GM18519 (cell line): ENCODE results near the gene SBK3.
"Not testable (repeated sequence)": the region's sequence is repeated elsewhere in the genome, so short reads cannot be mapped to it uniquely, and the experiment has no call there.

Experiments
- ATAC-seq: cut with Tn5 transposase; IDR thresholded peaks from one replicate; pipeline ENCODE4 v1.9.1; 2021; ENCODE audit warnings: mild to moderate bottlenecking, moderate library complexity; ENCODE audit not compliant: unreplicated experiment, low FRiP score

The SBK3 gene

DNA sequence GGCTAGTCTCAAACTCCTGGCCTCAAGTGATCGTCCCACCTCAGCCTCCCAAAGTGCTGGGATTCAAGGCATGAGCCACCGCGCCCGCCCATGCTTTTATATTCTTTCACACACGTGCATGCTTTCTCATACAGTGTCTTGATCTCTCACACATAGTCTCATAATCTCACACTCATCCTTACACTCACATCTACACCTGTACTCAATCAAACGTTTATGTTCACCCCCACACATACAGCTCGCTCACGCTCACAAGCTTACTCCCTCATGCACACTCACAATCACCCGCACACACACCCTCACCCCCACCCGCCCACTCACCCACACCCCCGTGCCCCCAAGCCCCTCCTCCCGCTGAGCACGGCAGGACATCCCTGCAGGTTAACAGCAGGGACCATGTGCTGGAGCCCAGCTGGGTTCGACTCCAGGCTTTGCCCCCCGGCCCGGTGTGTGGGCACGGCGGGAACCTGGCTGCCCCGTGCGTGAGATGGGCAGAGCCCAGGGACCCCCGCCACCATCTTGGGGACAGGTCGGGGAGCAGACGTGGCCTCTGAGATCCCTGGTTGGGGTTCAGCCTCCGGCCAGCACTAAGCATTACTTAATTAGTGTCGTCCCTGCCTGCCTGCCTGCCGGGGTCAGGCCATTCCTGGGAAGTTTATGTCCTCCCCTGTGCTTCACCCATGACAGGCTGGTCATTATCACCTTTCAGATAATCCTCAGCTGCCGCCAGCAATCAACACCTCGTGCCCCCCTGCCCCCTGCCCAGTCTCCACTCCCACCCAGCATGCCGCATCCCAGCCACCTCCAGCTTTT lies 19.8 kb downstream of the SBK3 start:
- no peak for ATAC-seq

DNA sequence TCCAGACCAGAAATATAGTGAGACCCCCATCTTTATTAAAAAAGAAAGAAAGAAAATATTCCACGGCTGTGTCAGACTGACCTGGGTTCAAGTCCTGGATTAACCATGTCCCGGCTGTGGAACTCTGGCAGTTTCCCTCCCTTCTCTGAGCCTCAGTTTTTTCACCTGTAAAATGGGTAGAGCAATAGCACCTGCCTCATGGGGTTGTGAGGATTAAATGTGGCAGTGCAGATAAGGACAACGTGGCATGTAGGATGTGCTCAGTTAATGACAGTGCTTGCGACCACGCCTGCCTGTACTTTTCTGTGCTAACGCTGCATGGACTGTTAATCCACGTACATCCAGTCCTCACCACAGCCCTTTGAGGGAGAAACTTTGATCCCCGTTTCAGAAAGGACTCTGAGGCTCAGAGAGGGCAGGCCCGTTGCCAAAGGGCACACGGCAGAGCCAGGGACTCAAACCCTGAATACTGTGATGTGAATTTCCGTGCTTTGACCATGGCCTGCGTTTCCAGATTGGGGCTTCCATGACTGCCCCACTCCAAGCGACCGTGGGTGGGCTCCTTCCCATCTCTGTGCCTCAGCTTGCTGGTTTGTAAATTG lies 24.6 kb downstream of the SBK3 start:
- no peak for ATAC-seq

DNA sequence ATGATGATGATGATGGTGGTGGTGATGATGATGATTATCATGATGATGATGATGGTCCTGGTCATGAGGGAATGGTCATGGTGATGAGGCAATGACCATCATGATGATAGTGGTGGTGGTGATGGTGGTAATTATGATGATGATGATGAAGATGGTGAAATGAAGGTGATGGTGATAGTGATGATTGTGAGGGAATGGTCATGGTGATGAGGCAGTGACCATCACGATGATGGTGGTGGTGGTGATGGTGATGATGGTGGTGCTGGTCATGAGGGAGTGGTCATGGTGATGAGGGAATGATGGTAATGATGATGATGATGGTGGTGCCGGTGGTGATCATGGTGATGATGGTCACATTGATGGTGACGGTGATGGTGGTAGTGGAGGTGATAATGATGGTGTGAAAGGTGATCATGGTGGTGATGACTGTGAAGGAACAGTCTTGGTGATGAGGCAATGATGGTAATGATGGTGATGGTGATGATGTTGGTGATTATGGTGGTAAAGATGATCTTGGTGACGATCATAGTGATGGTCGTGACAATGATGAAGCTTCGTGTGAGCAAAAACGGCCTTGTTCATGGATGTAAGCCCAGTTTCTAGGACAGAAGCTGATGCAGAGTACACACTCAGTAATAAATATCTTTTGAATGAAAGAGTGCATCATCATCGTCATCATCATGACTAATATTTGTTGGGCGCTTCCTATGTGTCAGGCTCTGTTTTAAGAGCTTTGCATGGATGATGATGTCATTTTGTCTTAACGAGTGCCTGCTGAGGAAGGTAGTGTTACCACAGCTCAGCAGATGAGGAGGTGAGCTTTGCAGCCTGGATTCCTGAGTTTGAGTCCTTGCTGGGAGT lies 25.7 kb downstream of the SBK3 start:
- no peak for ATAC-seq

DNA sequence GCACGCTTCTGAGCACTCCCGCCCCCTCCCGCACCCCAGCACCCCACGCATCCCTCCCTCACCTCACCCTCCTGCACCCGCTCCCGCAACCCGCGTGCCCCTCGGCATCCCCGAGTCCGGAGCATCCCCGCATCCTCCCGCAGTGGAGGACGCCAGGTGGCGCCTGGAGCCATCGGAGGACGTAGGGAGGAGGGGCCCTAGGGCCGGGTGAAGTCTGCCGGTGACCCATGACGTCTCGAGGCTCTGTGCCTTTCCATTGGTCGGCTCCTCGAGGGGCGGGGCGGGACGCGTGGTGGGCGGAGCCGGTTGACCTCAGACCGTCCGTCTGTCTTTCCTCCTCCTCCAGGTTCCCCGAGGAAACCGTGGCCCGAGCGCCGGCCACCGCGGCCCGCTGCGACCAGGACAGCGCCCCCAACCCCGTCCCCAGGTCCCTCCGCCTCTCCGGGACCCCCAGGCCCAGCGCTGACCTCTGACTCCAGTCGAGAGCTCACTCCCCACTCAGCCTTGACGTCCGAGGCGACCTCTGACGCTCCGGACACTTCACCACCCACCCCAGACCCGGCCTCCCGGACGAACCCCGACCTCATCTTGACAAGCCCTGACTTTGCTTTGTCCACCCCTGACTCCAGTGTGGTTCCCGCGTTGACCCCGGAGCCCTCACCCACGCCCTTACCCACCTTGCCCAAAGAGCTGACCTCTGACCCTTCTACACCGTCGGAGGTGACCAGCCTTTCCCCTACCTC lies 28.3 kb downstream of the SBK3 start:
- ATAC-seq = peak; percentile 94

DNA sequence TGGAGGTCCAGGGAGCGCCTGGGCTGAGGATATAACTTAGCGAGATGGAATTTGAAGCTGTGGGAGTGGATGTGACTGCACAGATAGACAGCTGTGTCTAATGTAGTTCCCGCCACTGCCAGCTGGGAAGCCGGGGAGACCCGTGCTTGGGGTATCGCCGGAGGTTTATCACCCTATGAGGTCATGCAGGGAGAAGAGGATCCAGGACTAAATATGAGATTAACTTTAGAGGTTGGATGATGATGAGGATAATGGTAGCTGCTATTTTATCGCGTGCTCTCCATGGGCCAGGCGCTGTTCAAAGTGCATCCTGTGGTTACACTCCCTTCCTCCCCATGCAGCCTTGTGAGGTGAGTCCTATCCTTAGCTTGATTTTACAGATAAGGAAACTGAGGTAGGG lies 37.2 kb downstream of the SBK3 start:
- no peak for ATAC-seq

DNA sequence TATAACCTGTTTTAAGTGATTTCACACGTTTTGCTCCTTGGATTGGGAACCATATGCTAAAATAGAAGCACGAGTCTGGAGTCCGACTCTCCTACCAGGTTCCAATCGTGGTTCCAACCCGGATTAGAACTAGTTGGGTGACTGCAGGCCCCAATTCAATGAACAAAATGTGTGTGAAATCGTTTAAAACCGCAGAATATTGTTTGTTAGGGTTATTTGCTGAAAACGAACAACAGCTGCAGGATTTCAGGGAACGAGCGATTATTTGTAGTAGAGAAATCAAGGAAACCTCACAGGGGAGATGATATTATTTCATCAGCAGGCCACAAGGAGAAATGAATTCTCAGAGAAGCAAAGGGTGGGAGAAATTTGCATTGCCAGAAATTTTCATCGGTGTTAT lies 40.4 kb downstream of the SBK3 start:
- no peak for ATAC-seq

DNA sequence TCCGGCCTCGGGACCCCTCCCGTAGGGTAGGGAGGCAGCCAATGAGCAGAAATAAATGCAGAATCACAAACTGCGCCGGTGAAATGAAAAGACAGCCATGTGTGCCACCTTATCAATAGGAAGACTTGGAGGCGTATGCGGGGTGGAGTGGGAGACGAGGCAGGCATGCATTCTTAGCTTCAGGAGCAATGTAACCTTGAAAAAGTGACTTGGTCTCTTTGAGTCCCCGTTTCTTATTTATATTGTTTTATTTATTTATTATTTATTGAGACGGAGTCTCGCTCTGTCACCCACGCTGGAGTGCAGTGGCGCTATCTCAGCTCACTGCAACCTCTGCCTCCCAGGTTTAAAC lies 41.1 kb downstream of the SBK3 start:
- no peak for ATAC-seq

DNA sequence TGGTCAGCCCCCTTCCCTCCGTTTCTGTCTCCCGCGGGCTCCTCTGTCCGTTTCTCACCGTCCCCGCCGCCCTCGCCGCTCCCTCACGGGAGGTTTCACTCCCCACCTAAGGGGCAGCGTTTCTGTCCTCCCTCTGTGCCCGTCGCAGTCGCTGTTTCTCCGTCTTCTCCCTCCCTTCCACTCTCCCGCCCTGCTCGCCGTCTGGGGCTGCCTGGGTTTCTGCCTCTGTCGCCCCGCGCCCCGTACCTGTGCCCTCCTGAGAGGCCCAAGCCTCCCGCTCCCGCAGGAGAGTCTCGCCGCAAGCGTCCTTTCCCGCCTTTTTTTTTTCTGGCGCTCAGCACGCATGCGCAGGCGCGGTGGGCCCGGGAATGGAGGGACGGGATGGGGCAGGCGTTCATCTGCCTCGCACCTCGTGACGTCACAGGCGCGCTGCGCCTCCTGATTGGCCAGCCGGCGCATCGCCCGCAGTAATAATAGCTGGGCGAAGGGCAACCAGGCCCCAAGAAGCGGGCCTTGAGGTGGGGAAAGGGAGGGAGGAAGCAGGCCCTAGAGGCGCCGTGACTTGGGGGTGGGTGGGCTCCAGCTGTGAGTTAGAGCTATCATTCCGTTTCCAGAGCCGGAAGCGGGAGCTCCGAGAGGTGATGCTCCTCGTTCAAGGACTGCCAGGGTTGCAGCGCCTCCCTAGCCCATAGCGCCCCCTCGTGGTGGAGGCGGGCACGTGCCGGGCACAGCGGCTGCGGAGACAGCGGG lies 41.7 kb downstream of the SBK3 start:
- peak; percentile 84 for ATAC-seq

DNA sequence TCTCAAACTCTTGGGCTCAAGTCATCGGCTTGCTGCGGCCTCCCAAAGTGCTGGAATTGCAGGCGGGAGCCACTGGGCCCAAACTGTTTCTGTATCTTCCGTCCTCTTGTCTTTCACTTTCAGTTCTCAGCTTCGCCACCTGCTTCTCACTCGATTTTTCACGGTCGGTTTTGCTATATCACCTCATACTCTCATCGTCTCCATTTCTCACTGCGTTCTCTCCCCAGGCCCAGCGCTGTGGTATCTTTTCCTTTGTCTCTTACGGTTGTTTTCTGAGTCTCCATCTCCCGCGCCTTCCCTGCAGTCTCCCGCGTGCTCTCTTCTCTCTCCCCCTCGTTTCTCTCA lies 42.2 kb downstream of the SBK3 start:
- ATAC-seq = no peak

DNA sequence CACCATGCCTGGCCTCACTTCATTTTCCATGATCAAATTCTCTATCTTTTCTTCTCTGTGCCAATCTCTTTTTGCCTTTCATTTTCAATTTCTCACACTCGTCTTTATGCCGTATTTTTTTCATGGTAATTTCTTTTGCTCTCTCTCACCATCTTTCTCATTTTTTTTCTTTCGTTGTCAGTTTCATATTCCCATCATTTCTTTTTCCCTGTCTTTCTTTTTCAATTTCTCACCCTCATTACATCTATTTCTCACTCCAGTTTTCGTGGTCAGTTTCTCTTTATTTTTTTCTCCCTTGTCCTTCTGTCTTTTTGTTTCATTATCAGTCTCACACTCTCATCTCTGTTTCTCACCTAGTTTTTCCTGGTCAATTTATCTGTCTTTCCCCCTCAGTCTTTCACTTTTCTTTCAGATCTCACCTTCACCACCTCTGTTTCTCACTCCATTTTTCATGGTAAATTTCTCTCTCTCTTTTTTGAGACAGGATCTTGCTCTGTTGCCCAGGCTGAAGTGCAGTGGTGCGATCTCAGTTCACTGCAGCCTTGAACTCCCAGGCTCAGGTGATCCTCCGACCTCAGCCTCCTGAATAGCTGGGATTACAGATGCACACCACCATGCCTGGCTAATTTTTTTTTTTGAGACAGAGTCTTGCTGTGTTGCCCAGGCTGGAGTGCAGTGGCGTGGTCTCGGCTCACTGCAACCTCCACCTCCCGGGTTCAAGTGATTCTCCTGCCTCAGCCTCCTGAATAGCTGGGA lies 43.0 kb downstream of the SBK3 start:
- ATAC-seq = no peak

DNA sequence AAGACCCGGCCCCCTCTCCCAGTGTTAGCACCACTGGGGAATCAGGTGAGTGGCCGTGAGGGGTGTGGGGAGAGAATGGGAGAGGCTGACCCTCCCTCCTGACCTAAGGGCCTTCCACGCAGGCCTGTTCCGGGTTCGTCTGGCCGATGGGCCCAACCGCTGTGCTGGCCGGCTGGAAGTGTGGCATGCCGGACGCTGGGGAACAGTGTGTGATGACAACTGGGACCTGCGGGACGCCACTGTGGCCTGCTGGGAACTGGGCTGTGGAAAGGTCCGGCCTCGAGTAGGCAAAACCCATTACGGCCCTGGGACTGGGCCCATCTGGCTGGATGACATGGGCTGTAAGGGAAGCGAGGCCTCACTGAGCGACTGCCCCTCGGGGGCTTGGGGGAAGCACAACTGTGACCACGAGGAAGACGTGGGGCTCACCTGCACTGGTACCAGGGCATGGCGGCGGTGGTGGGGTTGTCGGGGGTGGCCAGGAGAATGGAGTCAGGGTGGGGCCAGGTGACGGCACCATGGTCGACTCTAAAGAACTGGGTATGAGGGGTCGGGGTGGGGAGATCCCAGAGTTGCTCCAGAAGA lies 44.9 kb downstream of the SBK3 start:
- no peak for ATAC-seq

DNA sequence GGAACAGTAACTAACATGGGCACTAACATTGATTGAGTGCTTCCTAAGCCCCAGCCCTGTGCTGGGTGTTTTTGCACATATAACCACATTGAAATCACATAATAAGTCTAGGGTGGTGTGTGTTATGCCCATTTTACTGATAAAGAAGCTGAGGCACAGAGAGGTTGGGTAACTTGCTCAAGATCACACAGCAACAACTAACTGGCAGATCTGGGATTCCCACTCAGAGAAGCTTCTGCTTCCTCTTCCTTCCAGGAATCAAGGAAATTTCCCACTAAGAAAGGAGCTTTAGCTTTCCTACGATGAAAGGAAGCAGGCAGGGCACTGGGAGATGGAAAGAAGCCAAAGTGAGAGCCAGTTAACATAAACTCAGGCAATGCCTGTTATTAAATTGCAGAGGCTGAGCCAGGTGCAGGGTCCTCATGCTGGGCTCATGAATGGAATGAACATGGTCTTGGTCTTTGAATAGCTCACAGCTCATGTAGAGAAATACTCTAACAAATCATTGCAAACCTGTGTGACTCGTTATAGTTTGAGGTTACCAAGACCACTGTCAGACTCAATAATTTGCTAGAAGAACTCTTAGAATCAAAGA lies 47.0 kb downstream of the SBK3 start:
- ATAC-seq = no peak

DNA sequence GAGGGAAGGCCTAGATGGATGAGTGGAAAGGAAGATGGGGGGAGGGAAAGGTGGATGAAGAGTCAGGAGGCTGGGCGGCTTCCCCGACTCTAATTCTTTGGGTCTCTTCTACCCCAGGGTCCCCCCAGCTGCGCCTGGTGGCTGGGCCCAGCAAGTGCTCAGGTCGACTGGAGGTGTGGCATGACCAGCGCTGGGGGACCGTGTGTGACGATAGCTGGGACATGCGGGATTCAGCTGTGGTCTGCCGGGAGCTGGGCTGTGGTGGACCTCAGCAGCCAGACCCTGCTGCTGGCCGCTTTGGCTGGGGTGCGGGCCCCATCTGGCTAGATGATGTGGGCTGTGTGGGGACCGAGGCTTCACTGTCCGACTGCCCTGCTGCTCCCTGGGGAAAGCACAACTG lies 47.6 kb downstream of the SBK3 start:
- no peak for ATAC-seq

DNA sequence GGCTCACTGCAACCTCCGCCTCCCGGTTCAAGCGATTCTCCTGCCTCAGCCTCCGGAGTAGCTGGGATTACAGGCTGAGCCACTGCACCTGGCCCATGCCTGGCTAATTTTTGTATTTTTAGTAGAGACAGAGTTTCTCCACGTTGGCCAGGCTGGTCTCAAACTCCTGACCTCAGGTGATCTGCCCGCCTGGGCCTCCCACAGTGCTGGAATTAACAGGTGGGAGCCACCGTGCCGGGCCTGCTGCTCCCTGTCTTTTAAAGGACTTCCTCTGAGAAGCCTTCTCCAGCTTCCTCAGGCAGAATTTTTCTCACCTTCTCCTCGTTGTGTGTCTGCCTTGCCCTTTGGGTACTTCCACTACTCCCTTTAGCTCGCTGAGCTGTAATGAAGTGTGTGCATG lies 48.5 kb downstream of the SBK3 start:
- not testable (repeated sequence) for ATAC-seq

DNA sequence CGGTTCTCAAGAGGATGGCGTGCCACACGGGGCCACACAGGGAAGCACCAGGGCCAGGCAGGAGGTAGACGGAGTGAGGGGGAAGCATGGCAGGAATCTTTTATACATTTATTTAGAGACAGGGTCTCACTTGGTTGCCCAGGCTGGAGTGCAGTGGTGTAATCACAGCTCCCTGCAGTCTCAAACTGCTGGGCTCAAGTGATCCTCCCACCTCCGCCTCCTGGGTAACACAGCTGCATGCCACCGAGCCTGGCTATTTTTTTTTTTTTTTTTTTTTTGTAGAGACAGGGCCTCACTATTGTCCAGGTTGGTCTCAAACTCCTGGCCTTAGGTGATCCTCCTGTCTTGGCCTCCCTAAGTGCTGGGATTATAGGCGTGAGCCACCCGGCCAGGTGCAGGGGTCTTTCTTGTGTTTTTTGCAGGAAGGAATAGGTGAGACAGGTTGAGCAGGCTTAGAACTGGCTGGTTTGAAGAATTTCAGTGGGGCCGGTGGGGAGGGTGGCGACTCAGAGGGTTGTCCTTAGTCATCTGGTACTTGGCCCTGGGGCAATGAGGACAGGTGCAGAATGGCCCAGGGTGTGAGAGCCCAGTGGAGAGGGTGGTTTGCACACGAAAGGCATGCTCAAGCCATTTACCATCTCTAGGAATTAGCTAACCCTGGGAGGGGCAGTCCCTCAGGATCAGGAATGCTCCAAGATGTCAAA lies 49.5 kb downstream of the SBK3 start:
- ATAC-seq = no peak

DNA sequence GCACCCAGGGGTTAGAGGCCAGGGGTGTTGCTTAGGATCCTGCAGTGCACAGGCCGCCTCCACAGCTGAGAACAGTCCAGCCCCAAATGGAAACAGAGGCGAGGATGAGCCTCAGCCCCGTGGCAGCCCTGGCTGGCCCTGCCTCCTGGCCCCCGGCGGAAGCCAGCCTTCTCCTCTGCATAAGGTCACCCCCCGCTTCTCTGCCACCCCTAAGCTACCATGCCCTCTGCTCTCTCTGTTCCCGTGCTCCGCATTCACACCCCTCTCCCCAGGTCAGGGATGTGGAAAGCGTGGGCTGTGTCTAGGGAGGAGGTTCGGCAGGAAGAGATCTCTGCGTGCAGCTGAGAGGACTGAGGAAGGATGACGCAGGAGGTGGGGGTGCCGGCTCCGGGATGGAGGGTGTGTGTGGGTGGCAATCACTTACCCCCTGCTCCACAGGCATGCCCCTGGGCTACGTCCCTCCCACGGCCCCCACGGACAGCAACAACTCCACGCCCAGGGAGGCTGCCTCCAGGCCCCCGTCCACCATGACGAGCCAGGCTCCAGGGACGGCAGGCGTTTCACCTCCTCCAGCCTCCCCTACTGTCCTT lies 51.1 kb downstream of the SBK3 start:
- ATAC-seq = no peak

DNA sequence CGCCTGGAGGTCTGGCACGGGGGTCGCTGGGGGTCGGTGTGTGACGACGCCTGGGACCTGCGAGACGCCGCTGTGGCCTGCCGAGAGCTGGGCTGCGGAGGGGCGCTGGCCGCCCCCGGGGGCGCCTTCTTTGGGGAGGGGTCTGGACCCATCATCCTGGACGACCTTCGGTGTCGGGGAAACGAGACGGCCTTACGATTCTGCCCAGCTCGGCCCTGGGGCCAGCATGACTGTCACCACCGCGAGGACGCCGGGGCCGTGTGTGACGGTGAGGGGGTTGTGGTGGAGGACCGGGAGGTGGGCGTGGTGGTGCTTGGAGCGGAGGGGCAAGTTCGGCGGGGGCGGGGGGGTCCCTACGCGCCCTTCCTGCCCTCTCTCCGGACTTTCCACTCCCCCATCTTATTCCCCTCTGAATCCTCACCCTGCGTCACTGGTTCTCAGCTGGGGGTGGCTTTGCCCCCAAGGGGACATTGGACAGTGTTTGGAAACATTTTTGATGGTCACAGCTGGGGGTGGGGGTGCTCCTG lies 51.6 kb downstream of the SBK3 start:
- ATAC-seq = no peak
